ENCODE results near the gene CDK14.

The CDK14 gene

DNA sequence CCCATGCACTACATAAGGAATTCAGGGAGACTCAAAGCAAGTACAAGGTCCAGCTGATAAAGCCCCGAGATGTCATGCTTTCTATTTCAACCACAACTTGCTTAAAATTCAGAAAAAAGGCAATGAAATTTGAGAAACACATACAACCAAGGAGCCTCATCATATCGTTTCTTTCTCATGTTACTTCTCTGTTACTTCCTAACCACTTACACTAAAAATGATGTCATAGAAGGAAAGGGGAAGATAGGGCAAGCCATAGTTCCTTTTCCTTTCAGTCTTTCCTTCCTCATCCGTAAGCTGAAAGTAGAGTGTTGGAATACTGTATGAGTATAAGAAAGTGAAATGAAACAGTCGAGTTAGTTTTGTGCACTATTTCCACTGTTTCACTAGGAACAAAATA lies 27.9 kb upstream of the CDK14 start:
- H3K4me1 ChIP-seq: no peaks in the 10 kb centered on the region
- H3K4me3 ChIP-seq (ENCODE audit: low read depth, low read length): no peak overlapping the region
- H3K27me3 ChIP-seq: no peaks in the 10 kb centered on the region
- TF ChIP-seq, protein P1, sequence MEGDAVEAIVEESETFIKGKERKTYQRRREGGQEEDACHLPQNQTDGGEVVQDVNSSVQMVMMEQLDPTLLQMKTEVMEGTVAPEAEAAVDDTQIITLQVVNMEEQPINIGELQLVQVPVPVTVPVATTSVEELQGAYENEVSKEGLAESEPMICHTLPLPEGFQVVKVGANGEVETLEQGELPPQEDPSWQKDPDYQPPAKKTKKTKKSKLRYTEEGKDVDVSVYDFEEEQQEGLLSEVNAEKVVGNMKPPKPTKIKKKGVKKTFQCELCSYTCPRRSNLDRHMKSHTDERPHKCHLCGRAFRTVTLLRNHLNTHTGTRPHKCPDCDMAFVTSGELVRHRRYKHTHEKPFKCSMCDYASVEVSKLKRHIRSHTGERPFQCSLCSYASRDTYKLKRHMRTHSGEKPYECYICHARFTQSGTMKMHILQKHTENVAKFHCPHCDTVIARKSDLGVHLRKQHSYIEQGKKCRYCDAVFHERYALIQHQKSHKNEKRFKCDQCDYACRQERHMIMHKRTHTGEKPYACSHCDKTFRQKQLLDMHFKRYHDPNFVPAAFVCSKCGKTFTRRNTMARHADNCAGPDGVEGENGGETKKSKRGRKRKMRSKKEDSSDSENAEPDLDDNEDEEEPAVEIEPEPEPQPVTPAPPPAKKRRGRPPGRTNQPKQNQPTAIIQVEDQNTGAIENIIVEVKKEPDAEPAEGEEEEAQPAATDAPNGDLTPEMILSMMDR (IDR thresholded peaks at IDR 0.05; ENCODE audit: low read depth, low read length): no peak
- no peaks in the 10 kb centered on the region for H3K36me3 ChIP-seq
- no peaks in the 10 kb centered on the region for H3K9me3 ChIP-seq
- DNase-seq: no peak

DNA sequence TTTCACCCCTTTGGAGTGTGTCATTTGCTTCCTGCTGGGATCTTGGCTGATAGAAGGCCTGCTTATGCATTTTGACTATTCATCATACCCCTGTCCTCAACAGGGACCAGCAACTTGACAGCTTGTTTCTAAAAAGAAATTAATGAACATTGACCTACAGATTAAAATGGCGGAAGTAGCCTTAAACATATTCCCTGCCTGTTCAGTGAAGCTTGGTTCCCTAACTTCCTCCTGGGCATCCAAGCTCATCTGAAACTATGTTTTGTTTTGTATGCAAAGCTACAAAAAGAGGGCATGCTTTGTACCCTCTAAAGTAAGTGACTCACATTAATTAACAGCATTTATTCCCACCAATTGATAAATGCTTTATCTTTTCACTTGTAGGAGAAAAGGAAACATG lies 26.8 kb upstream of the CDK14 start:
- Histone ChIP-seq H3K4me1 (no peaks in the 10 kb centered on the region), H3K36me3 (no peaks in the 10 kb centered on the region), H3K9me3 (no peaks in the 10 kb centered on the region), H3K27me3 (no peaks in the 10 kb centered on the region), H3K4me3 (ENCODE audit: low read depth, low read length) (no peak overlapping the region)
- DNase-seq: no peak
- TF ChIP-seq, protein P1 (IDR thresholded peaks at IDR 0.05; ENCODE audit: low read depth, low read length): no peak

DNA sequence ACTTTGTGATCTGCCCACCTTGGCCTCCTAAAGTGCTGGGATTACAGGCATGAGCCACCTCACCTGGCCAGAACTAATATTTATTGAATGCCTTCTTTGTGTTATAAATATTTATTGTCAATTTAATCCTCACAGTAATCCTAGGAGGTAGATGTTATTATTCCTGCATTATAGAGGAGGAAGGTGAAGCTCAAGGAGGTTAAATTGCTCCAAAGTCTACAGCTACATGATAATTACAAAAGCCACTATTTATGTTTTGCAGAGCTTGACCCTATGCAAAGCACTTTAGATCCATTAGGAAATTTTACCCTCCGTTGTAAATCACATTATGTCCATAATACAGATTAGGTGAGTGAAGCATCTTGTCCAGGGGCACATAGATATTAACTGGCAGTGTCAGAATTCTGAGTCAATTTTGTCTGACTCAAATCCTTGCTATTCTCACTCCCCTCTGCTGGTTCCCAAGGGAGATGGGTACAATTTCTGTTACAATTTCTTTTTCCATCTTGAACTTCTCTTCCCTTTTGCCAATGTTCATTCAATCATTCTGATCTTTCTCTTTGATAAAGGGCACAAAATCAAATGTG lies 25.7 kb upstream of the CDK14 start:
- no peak for DNase-seq
- Histone ChIP-seq H3K36me3 (no peaks in the 10 kb centered on the region), H3K27me3 (no peaks in the 10 kb centered on the region), H3K4me3 (ENCODE audit: low read depth, low read length) (no peak overlapping the region), H3K9me3 (no peaks in the 10 kb centered on the region), H3K4me1 (no peaks in the 10 kb centered on the region)
- TF ChIP-seq, protein P1 (IDR thresholded peaks at IDR 0.05; ENCODE audit: low read depth, low read length): no peak

DNA sequence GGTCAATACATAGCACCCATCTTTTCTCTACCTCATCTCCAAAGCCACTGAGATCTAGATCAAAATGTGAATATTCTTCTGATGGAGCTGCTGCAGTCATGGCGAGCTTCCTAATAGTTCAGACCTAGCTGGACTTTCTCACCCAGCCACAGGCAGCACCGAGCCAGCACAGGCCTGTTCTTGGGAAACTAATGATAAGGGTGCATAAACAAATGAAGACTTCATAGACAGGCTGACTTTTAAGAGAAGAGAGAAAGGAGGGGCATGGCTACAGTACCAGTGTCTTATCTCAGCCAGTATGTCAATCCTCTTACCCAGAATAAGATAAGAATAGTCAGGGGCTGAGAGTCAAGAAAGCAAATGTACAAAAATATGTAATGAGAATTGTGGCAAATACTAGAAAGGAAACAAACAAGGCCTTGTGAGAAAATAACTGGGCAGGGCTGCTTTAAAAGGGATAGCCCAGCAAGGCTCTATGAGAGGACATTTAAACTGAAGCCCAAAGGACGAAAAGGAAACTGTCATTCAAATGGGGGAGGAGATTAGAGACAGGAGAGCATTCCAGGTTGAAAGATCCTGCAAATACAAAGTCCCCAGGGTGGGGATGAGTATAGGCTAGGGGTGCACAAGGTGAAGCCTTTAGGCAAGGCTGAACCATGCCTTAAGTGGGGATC lies 21.8 kb upstream of the CDK14 start:
- Histone ChIP-seq H3K27me3 (no peaks in the 10 kb centered on the region), H3K36me3 (no peaks in the 10 kb centered on the region), H3K4me3 (ENCODE audit: low read depth, low read length) (no peak overlapping the region), H3K4me1 (no peaks in the 10 kb centered on the region), H3K9me3 (no peaks in the 10 kb centered on the region)
- DNase-seq: no peak
- TF ChIP-seq, protein P1 (IDR thresholded peaks at IDR 0.05; ENCODE audit: low read depth, low read length): no peak

DNA sequence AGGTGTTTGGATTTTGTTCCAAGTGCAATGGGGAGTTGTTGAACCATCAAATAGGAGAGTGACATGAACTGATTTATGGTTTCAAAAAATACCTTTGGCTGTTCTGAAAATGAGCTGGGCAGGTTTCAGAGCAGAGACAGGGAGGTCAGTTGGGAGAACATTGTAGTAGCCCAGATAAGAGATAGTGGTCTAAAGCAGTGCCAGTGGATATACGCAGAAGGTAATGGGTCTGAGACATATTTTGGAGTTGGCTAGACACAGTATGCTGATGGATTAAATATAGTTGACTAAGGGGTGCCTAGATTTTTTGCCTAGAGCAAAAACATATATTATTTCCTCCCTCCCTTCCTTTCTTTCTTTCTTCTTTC lies 21.3 kb upstream of the CDK14 start:
- H3K9me3 ChIP-seq: no peaks in the 10 kb centered on the region
- DNase-seq: no peak
- H3K4me3 ChIP-seq (ENCODE audit: low read depth, low read length): no peak overlapping the region
- H3K4me1 ChIP-seq: no peaks in the 10 kb centered on the region
- no peaks in the 10 kb centered on the region for H3K27me3 ChIP-seq
- TF ChIP-seq, protein P1 (IDR thresholded peaks at IDR 0.05; ENCODE audit: low read depth, low read length): no peak
- H3K36me3 ChIP-seq: no peaks in the 10 kb centered on the region

DNA sequence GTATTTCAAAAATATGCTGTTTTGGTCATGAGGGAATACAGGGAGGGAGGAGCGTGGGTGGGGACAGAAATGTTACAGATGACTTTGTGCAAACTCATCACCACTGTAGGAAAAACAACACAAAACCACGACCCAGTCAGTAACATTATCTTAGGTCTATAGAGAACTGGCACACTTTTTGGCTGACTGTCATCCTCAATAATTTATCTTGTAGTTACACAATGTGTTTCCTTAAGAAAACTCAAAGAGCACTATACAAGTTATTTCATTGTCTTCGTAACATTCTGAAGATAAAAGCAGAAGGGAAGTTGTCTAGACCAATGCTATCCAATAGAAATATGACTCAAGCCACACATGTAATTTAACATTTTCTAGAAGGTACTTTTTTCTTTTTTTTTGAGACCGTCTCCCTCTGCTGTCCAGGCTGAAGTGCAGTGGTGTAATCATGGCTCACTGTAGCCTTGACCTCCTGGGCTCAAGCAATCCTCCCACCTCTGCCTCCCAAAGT lies 16.9 kb upstream of the CDK14 start:
- Histone ChIP-seq H3K9me3 (no peaks in the 10 kb centered on the region), H3K4me1 (no peaks in the 10 kb centered on the region), H3K27me3 (no peaks in the 10 kb centered on the region), H3K36me3 (no peaks in the 10 kb centered on the region), H3K4me3 (ENCODE audit: low read depth, low read length) (no peak overlapping the region)
- no peak for DNase-seq
- TF ChIP-seq, protein P1 (IDR thresholded peaks at IDR 0.05; ENCODE audit: low read depth, low read length): no peak

Measured in BE2C (cell line).